HG02885 (cell line): ENCODE results near the gene HSF5.

Experiments
- ATAC-seq: cut with Tn5 transposase; IDR thresholded peaks from one replicate; pipeline ENCODE4 v1.9.1; 2021; ENCODE audit warnings: mild to moderate bottlenecking; ENCODE audit not compliant: unreplicated experiment, poor library complexity

HSF5 gene, protein sequence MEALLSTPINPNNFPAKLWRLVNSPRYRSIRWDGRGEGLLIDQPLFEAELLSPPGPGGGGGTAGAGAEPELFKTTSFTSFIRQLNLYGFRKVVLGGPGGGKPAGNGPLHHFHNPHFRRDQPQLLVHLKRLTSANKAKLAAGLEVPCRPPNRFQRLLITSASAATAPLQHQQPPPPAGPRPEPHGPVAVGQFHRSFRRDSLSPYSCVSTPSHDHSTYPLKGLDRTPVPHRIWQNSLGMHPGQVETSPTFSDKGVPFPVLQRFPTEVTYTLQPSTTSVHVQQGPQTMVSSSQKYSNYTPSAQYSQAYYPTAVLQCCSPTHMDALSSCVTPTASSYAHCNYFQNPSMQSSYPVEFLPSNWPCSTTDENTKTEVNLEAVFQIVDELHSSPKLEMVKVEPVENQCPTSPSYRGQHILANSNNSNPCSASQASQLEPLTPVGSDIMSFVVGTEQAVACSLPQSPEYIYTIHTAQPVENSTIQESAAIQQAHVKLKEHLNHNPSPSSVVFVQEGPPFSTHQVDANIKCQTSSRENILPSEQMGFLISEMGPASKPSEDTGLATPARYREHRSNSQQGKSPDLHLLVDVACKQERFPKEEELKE

DNA sequence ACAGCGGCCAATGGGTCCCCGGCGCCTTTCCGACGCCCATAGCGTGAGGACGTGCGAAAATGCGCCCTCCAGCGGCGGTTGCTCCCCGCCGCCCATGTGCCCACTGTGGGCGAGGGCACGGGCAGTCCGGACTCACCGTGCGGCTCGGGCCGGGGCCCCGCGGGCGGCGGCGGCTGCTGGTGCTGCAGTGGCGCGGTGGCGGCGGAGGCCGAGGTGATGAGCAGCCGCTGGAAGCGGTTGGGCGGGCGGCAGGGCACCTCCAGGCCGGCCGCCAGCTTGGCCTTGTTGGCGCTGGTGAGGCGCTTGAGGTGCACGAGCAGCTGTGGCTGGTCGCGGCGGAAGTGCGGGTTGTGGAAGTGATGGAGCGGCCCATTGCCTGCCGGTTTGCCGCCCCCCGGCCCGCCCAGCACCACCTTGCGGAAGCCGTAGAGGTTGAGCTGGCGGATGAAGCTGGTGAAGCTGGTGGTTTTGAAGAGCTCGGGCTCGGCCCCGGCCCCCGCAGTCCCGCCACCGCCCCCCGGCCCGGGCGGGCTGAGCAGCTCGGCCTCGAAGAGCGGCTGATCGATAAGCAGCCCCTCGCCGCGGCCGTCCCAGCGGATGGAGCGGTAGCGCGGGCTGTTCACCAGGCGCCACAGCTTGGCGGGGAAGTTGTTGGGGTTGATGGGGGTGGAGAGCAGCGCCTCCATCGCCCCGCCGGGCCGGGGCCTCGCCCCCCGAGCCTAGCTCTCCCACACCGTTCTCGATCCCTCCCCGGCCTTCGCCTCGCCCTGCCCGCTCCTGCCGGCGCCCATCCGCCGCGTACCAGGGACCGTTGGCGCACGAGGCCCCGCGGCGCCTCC lies at the start of gene HSF5:
HSF5 (minus strand) TSS at position 820 of the 839 bp plus-strand sequence; CDS start at position 686, 134 bp downstream.
- ATAC-seq: peak; percentile 50

- ATAC-seq: no peak
Observed at GRCh38 chr17:58537266-58537665, 49.1 kb upstream of the HSF5 start.

DNA sequence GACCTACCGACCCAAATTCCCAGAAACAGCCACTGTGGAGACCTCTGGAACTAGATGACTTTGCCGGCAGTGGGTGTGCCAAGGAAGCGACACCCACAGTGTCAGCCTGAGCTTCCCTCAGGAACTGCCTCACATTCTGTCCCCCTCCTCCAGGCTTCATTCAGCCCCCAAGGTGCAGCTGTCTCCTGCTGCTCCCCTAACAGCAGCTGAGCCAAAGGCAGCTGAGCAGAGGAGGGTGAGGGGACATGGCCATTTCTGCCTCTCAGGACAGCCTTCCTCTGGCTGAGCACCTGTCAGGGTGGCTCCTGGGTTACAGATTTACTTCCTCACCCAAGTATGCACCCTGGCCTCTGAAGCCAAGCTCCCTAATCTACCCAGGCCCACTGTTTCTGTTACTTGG lies 48.3 kb upstream of the HSF5 start:
- ATAC-seq: no peak

DNA sequence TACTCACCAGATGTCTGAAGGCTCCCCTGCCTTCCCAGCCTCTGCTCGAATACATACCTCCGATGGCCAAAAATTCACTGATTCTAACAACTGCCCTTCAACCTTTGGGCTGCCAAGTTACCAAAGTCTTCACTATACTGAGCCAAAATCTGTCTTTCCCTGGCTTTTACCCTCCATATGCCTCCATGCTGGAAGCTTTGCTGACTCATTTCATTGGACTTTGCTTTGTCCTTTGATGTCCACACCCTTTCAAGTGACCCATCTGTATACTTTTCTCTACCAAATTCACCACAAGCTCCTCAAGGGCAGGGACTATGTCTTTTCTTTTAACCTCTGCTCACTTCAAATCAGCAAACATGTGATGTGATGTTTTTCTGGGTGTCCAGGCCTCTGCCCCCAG lies 47.2 kb upstream of the HSF5 start:
- no peak for ATAC-seq

GRCh38 chr17:58534901-58535421 lies 46.8 kb upstream of the HSF5 start:
- ATAC-seq: no peak

- no peak for ATAC-seq
Observed at GRCh38 chr17:58534331-58534730, 46.1 kb upstream of the HSF5 start.

DNA sequence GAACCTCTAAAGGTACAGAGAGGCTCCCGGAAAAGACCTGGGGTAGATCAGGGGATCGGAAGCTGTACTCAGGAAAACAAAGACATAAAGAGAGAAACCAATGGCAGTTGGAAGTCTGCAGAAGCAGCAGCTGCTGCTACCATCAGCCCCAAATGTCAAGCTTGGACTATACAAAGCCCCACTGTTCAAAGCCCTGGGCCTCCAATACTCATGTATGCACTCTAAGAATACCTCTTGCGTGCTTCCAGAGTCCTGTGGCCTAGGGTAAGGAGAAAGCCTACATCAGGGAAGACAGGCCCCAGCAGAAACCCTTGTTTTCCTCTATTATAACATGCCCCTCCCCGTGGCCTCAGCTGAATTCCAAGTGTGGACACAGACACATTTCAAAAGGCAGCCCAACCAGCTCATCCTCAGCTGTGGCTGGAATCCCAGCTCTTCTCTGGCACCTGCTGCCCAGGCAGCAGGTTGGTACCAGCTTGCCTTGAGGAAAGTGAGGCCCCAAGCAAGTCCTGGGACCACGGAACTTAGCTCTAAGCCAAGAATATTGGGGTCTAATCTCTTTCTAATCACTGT lies 45.5 kb upstream of the HSF5 start:
- ATAC-seq: no peak

GRCh38 chr17:58532555-58532951 lies 44.3 kb upstream of the HSF5 start:
- no peak for ATAC-seq

- ATAC-seq: peak; percentile 61
Observed at GRCh38 chr17:58531661-58532554, 43.7 kb upstream of the HSF5 start.

DNA sequence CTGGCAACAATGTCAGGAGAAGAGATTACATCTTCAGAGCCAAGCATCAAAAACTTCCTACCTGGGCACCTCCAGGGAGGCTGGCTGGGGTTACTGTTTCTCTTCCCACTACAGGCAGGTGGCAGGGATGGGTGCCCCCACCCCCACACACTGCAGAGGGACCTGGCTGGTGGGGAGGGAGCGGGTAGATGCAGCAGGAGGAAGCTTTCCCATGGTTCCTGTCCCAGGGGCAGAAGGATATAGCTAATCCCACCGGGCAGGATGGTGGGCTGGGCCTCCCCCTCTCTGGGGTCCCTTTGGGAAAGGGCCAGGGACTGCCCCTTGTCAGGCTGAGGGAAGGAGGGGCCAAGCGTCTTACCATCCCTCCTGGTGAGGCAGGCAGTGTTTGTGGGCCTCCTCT lies 42.9 kb upstream of the HSF5 start:
- ATAC-seq: no peak

GRCh38 chr17:58530655-58531054 lies 42.4 kb upstream of the HSF5 start:
- no peak for ATAC-seq

DNA sequence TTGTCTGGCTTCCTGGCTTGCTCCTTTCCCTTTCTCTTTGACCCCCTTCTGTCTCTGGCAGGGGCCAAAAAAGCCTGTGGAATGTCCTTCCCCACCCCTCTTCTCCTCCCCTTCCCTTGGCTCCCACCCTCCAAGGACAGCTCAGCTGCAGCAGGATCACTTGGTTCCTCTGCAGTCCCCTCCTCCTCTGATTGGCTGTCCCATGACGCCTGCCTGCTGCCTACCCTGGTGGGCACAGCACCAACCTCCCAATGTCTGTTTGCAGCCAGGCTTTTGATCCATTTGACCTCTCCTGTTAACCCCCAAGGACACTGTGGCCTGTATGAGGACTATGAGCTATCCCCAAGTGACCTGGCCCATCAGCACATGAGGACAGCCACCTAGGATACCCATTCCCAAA lies 41.1 kb upstream of the HSF5 start:
- no peak for ATAC-seq

- no peak for ATAC-seq
Observed at GRCh38 chr17:58528443-58528842, 40.2 kb upstream of the HSF5 start.

GRCh38 chr17:58527949-58528348 lies 39.7 kb upstream of the HSF5 start:
- no peak for ATAC-seq

DNA sequence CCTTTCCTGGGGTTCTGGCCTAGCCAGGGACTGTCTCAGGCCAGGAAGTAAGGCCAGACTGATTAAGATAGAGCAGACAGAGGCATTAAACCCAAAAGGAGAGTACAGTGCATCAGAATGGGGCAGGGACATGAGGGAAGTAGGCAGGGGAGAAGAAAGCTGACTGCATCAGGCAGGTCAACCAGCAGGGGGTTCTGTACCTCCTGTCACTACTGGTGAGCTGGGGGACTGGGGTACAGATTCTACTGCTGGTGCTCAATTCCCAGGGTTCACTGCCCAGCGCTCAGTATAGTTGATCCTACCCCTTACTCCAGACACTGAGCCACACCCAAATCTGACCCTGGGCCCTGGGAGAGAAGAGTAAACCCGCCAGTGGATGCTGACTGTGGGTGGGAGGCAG lies 39.1 kb upstream of the HSF5 start:
- ATAC-seq: no peak

- ATAC-seq: no peak
Observed at GRCh38 chr17:58525239-58525638, 37.0 kb upstream of the HSF5 start.

DNA sequence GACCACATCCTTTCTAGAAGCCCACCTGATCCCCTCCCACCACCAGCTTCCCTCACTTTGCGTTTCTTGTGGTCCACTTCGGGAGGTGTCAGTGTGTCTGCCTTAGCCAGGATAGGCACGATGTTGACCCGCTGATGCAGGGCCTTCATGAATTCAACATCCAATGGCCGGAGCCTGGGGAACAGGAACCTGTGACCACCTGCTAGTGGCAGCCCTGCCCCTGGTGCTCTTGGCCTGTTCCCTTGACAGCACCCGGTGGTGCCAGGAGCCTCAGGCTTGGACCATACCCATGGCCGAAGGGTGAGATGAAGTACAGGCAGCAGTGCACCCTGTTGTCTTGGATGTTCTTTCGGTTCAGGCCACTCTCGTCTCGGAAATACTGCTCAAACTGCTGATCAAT lies 33.5 kb upstream of the HSF5 start:
- no peak for ATAC-seq

GRCh38 chr17:58520843-58521430 lies 32.7 kb upstream of the HSF5 start:
- no peak for ATAC-seq

- ATAC-seq: peak; percentile 82
Observed at GRCh38 chr17:58517928-58518609, 29.9 kb upstream of the HSF5 start.
